NCI-H510A (cell line): ENCODE measurements around the gene IQCE.

Experiments
- DNase-seq: peaks from one replicate; lab custom pipeline; 2025; lab: John Stamatoyannopoulos, UW

Gene IQCE

GRCh38 chr7:2558629-2559282 lies at the start of gene IQCE:
Gene IQCE (plus strand): TSS chr7:2558979. CDS start chr7:2559182, 203 bp downstream.
- peak; percentile 81 for DNase-seq

GRCh38 chr7:2509298-2509906 lies 49.4 kb upstream of the IQCE start:
- no peak for DNase-seq

GRCh38 chr7:2510130-2510776 lies 48.5 kb upstream of the IQCE start:
- DNase-seq, result no peak

GRCh38 chr7:2510909-2511768 lies 47.6 kb upstream of the IQCE start:
- peak; percentile 90 for DNase-seq

GRCh38 chr7:2511769-2512168 lies 47.0 kb upstream of the IQCE start:
- no peak for DNase-seq

GRCh38 chr7:2512179-2512661 lies 46.6 kb upstream of the IQCE start:
- peak; percentile 65 for DNase-seq

- no peak for DNase-seq
These were observed 46.1 kb upstream of the IQCE start for GRCh38 chr7:2512713-2513112.

- no peak for DNase-seq
These were observed 45.1 kb upstream of the IQCE start for GRCh38 chr7:2513702-2514101.

GRCh38 chr7:2514473-2515423 lies 44.0 kb upstream of the IQCE start:
- no peak for DNase-seq

GRCh38 chr7:2515424-2516193 lies 43.2 kb upstream of the IQCE start:
- no peak for DNase-seq

GRCh38 chr7:2516194-2516555 lies 42.6 kb upstream of the IQCE start:
- no peak for DNase-seq

- DNase-seq, result no peak
These were observed 41.8 kb upstream of the IQCE start for GRCh38 chr7:2517026-2517425.

GRCh38 chr7:2517678-2518507 lies 40.9 kb upstream of the IQCE start:
- peak; percentile 85 for DNase-seq

- no peak for DNase-seq
These were observed 40.1 kb upstream of the IQCE start for GRCh38 chr7:2518737-2519118.

- DNase-seq, result peak; percentile 99
These were observed 39.5 kb upstream of the IQCE start, which contains the start of gene LFNG for GRCh38 chr7:2519119-2519930. Gene LFNG (plus strand): TSS chr7:2519774. CDS start chr7:2519862, 88 bp downstream.

GRCh38 chr7:2520131-2520760 lies 38.5 kb upstream of the IQCE start:
- peak; percentile 67 for DNase-seq

- DNase-seq, result no peak
These were observed 38.0 kb upstream of the IQCE start for GRCh38 chr7:2520761-2521290.

- DNase-seq, result no peak
These were observed 37.4 kb upstream of the IQCE start for GRCh38 chr7:2521341-2521745.
